HG03066 (cell line): ENCODE results near the gene PAM16.

ENCODE experiments used
- ATAC-seq: cut with Tn5 transposase; IDR thresholded peaks from one replicate; pipeline ENCODE4 v1.9.1; 2021; ENCODE audit warnings: low read depth; ENCODE audit not compliant: unreplicated experiment

Gene PAM16

GRCh38 chr16:4322121-4323052 is 28.7 kb downstream of the PAM16 start:
- no peak for ATAC-seq

- no peak for ATAC-seq
Measured at GRCh38 chr16:4321286-4322120, 29.6 kb downstream of the PAM16 start.

GRCh38 chr16:4320571-4321137 is 30.5 kb downstream of the PAM16 start:
- no peak for ATAC-seq

GRCh38 chr16:4319454-4320421 is 31.4 kb downstream of the PAM16 start:
- ATAC-seq, result no peak

- ATAC-seq, result no peak
Measured at GRCh38 chr16:4318967-4319366, 32.2 kb downstream of the PAM16 start.

- ATAC-seq, result no peak
Measured at GRCh38 chr16:4318451-4318910, 32.6 kb downstream of the PAM16 start.

- no peak for ATAC-seq
Measured at GRCh38 chr16:4317532-4318450, 33.3 kb downstream of the PAM16 start.

GRCh38 chr16:4316864-4317531 is 34.1 kb downstream of the PAM16 start:
- no peak for ATAC-seq

GRCh38 chr16:4316108-4316863 is 34.8 kb downstream of the PAM16 start:
- no peak for ATAC-seq

- no peak for ATAC-seq
Measured at GRCh38 chr16:4315186-4316107, 35.7 kb downstream of the PAM16 start, which contains the start of gene GLIS2. TSS of gene GLIS2 (plus strand) at chr16:4316067. CDS start at chr16:4332281, 16,214 bp downstream.

- ATAC-seq, result no peak
Measured at GRCh38 chr16:4314532-4315185, 36.5 kb downstream of the PAM16 start.

GRCh38 chr16:4313563-4314531 is 37.3 kb downstream of the PAM16 start:
- ATAC-seq, result no peak

GRCh38 chr16:4309833-4310266 is 41.3 kb downstream of the PAM16 start:
- ATAC-seq, result no peak

- no peak for ATAC-seq
Measured at GRCh38 chr16:4309102-4309832, 41.9 kb downstream of the PAM16 start.
